SU-DHL-6 (cell line): ENCODE results near the gene LRBA.

ENCODE experiments used
- EZH2phosphoT487 ChIP-seq: fragments of 200-600 bp; sonication (generic), shearing (Covaris generic); conservative IDR thresholded peaks from 2 replicates; pipeline ENCODE4 v1.6.1; 2018; ENCODE audit warnings: mild to moderate bottlenecking, antibody characterized with exemption, low read length, moderate library complexity, mixed read lengths
- TF ChIP-seq, protein P1 (sequence below): fragments of 200-600 bp; sonication (generic); IDR thresholded peaks from one replicate; pipeline ENCODE4 v1.5.1; 2017; ENCODE audit warnings: antibody characterized with exemption, mild to moderate bottlenecking, low read length, moderate library complexity; ENCODE audit not compliant: insufficient read depth, poor library complexity, severe bottlenecking

- TF ChIP-seq, protein P1, sequence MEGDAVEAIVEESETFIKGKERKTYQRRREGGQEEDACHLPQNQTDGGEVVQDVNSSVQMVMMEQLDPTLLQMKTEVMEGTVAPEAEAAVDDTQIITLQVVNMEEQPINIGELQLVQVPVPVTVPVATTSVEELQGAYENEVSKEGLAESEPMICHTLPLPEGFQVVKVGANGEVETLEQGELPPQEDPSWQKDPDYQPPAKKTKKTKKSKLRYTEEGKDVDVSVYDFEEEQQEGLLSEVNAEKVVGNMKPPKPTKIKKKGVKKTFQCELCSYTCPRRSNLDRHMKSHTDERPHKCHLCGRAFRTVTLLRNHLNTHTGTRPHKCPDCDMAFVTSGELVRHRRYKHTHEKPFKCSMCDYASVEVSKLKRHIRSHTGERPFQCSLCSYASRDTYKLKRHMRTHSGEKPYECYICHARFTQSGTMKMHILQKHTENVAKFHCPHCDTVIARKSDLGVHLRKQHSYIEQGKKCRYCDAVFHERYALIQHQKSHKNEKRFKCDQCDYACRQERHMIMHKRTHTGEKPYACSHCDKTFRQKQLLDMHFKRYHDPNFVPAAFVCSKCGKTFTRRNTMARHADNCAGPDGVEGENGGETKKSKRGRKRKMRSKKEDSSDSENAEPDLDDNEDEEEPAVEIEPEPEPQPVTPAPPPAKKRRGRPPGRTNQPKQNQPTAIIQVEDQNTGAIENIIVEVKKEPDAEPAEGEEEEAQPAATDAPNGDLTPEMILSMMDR, result no peak
- TF ChIP-seq EZH2phosphoT487, result no peak
Measured at GRCh38 chr4:150750824-150751223, 264.3 kb downstream of the LRBA start.
